Measurements from ENCODE around the gene PTCRA. TPM values are rescaled to one million over a fixed set of nuclear protein-coding genes. Genes with fewer than 3 reads are reported as not detected.
"Not testable (repeated sequence)": the region's sequence is repeated elsewhere in the genome, so short reads cannot be mapped to it uniquely, and the experiment has no call there.

Gene PTCRA
- total RNA-seq, 2 experiments from 2014 or later, result not detected

GRCh38 chr6:42891199-42891722 lies 24.6 kb upstream of the PTCRA start:
- CTCF ChIA-PET, result interaction anchor here (1.1 to 2.7 kb wide), 5 partner anchors 10 to 252 kb away, joined by 3 to 12 read pairs (median 6); partner anchors contain the start of genes BICRAL and RPL7L1
- Mint-ChIP-seq H3K4me1 (peaks cover 31% of the 10 kb centered on the region), H3K9me3 (ENCODE audit: low read depth) (no peaks in the 10 kb centered on the region), H3K27me3 (no peaks in the 10 kb centered on the region), H3K4me3 (peak overlapping the region; percentile 83), H3K27ac (peak overlapping the region; percentile 95), H3K36me3 (peaks cover 4% of the 10 kb centered on the region)
- ATAC-seq (no peak), DNase-seq (no peak)

GRCh38 chr6:42894041-42894828 lies 21.6 kb upstream of the PTCRA start:
- not testable (repeated sequence) for H3K36me3 Mint-ChIP-seq; DNase-seq; H3K27ac Mint-ChIP-seq; ATAC-seq; H3K27me3 Mint-ChIP-seq; H3K9me3 Mint-ChIP-seq (ENCODE audit: low read depth); H3K4me3 Mint-ChIP-seq
- CTCF ChIA-PET, result interaction anchor here (1.0 kb wide), 1 partner anchor 250 kb away, joined by 3 read pairs; no protein-coding TSS in a partner anchor
- peaks cover 25% of the 10 kb centered on the region for H3K4me1 Mint-ChIP-seq

DNA sequence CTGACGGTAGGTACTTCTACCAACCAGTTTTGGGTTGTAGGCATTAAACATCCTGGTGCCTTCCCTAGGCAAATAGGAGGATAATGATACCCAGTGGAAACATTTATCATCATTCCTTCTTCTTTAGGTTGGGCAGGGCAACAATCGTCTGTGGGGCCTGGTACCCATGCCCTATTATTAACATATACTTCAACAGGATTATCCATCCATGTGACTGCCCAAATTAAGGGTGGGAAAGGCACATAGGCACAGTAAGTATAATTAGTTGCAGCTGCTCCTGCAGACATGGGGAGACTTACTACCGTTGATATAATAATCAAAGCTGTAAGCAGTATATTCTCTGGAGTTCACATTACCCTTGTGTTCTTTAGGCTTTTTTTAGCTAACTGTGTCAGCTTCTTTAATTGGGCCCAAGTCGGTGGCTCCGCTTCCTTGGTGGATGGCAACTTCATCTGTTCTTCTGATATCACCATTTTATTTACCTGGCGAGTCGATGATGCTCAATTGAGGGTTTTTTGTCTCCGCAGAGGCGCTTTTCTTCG lies 19.6 kb upstream of the PTCRA start:
- CTCF ChIA-PET, result interaction anchor here (0.6 to 1.9 kb wide), 3 partner anchors 15 to 286 kb away, joined by 3 to 6 read pairs (median 4); no protein-coding TSS in a partner anchor
- DNase-seq (no peak), ATAC-seq (no peak)
- Mint-ChIP-seq H3K4me3 (no peak overlapping the region), H3K27me3 (no peaks in the 10 kb centered on the region), H3K4me1 (peaks cover 13% of the 10 kb centered on the region), H3K36me3 (no peaks in the 10 kb centered on the region), H3K9me3 (ENCODE audit: low read depth) (no peaks in the 10 kb centered on the region), H3K27ac (no peak overlapping the region)

- ATAC-seq (no peak), DNase-seq (peak; percentile 82)
- Mint-ChIP-seq H3K36me3 (no peaks in the 10 kb centered on the region), H3K4me1 (peaks cover 15% of the 10 kb centered on the region), H3K4me3 (no peak overlapping the region), H3K9me3 (ENCODE audit: low read depth) (no peaks in the 10 kb centered on the region), H3K27ac (no peak overlapping the region), H3K27me3 (no peaks in the 10 kb centered on the region)
- CTCF ChIA-PET, result interaction anchor here (0.8 to 4.7 kb wide), 9 partner anchors 17 to 245 kb away, joined by 3 to 63 read pairs (median 4); no protein-coding TSS in a partner anchor
Measured at GRCh38 chr6:42898891-42899361, 16.9 kb upstream of the PTCRA start.

- no peaks in the 10 kb centered on the region for H3K27me3 Mint-ChIP-seq
- H3K4me3 Mint-ChIP-seq, result no peak overlapping the region
- ATAC-seq, result no peak
- H3K36me3 Mint-ChIP-seq, result no peaks in the 10 kb centered on the region
- H3K27ac Mint-ChIP-seq, result no peak overlapping the region
- peaks cover 15% of the 10 kb centered on the region for H3K4me1 Mint-ChIP-seq
- no peaks in the 10 kb centered on the region for H3K9me3 Mint-ChIP-seq (ENCODE audit: low read depth)
- CTCF ChIA-PET, result interaction anchor here (1.5 to 4.7 kb wide), 8 partner anchors 8 to 328 kb away, joined by 3 to 63 read pairs (median 8); partner anchors contain the start of genes CNPY3 and PTCRA
- DNase-seq, result no peak
Measured at GRCh38 chr6:42899871-42900270, 16.0 kb upstream of the PTCRA start.

DNA sequence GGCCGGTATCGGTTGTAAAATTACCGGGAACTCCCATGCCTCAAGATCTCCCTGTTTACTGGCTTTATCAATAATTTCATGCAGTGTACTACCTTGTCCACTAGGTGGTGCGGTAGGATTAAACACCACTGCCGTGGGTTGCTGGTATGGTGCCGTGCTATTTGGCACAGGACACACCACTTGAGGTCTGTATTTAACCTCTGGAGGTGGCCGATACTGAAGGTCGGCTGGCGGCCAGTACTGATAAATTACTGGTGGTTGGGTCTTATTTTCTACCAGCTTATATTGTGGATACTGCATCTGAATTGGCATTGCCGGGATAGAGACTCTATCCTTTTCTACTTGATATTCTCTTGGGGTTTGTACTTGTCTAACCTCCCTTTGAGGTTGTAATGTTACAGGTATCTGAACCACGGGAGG lies 14.3 kb upstream of the PTCRA start:
- no peak overlapping the region for H3K27ac Mint-ChIP-seq

GRCh38 chr6:42902429-42903263 lies 13.2 kb upstream of the PTCRA start:
- not testable (repeated sequence) for H3K9me3 Mint-ChIP-seq (ENCODE audit: low read depth); H3K27me3 Mint-ChIP-seq; H3K27ac Mint-ChIP-seq; DNase-seq; H3K4me3 Mint-ChIP-seq; H3K36me3 Mint-ChIP-seq; ATAC-seq
- H3K4me1 Mint-ChIP-seq, result peaks cover 15% of the 10 kb centered on the region
- CTCF ChIA-PET, result interaction anchor here (1.0 to 4.7 kb wide), 6 partner anchors 12 to 241 kb away, joined by 3 to 63 read pairs (median 6); partner anchors contain the start of genes CUL7, PEX6, PTCRA and RPL7L1

More for the DNA sequence above, 14.3 kb upstream of the PTCRA start:
- DNase-seq, result peak; percentile 81
- CTCF ChIA-PET, result interaction anchor here (0.6 to 4.7 kb wide), 21 partner anchors 10 to 449 kb away, joined by 3 to 63 read pairs (median 4); partner anchors contain the start of genes CNPY3, CUL7, KLC4 and MRPL2
- H3K27me3 Mint-ChIP-seq, result no peaks in the 10 kb centered on the region
- no peaks in the 10 kb centered on the region for H3K9me3 Mint-ChIP-seq (ENCODE audit: low read depth)
- ATAC-seq, result peak; percentile 99
- H3K4me1 Mint-ChIP-seq, result peaks cover 15% of the 10 kb centered on the region
- no peaks in the 10 kb centered on the region for H3K36me3 Mint-ChIP-seq
- no peak overlapping the region for H3K4me3 Mint-ChIP-seq

DNA sequence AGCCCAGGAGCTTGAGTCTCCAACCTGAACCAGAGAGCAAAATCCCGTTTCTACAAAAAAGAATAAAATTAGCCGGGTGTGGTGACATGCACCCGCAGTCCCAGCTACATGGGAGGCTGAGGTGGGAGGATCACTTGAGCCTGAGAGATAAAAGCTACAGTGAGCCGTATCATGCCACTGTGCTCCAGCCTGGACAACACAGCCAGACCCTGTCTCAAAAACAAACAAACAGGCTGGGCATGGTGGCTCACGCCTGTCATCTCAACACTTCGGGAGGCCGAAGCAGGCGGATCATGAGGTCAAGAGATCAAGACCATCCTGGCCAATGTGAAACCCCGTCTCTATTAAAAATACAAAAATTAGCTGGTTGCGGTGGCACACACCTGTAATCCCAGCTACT lies 11.4 kb upstream of the PTCRA start:
- no peaks in the 10 kb centered on the region for H3K36me3 Mint-ChIP-seq
- CTCF ChIA-PET, result interaction anchor here (0.7 to 1.3 kb wide), 3 partner anchors 10 to 1400 kb away, joined by 3 to 5 read pairs (median 4); no protein-coding TSS in a partner anchor
- no peaks in the 10 kb centered on the region for H3K27me3 Mint-ChIP-seq
- DNase-seq, result no peak
- ATAC-seq, result no peak
- no peak overlapping the region for H3K27ac Mint-ChIP-seq
- H3K9me3 Mint-ChIP-seq (ENCODE audit: low read depth), result no peaks in the 10 kb centered on the region
- H3K4me1 Mint-ChIP-seq, result peaks cover 10% of the 10 kb centered on the region
- H3K4me3 Mint-ChIP-seq, result no peak overlapping the region

GRCh38 chr6:42907336-42907735 lies 8.5 kb upstream of the PTCRA start:
- H3K27ac Mint-ChIP-seq, result no peak overlapping the region
- DNase-seq, result no peak
- CTCF ChIA-PET, result no interaction called here
- no peak overlapping the region for H3K4me3 Mint-ChIP-seq
- no peak for ATAC-seq
- H3K36me3 Mint-ChIP-seq, result no peaks in the 10 kb centered on the region
- H3K27me3 Mint-ChIP-seq, result peaks cover 6% of the 10 kb centered on the region
- H3K9me3 Mint-ChIP-seq (ENCODE audit: low read depth), result no peaks in the 10 kb centered on the region
- H3K4me1 Mint-ChIP-seq, result peaks cover 4% of the 10 kb centered on the region

GRCh38 chr6:42909835-42910234 lies 6.0 kb upstream of the PTCRA start:
- no peaks in the 10 kb centered on the region for H3K36me3 Mint-ChIP-seq

DNA sequence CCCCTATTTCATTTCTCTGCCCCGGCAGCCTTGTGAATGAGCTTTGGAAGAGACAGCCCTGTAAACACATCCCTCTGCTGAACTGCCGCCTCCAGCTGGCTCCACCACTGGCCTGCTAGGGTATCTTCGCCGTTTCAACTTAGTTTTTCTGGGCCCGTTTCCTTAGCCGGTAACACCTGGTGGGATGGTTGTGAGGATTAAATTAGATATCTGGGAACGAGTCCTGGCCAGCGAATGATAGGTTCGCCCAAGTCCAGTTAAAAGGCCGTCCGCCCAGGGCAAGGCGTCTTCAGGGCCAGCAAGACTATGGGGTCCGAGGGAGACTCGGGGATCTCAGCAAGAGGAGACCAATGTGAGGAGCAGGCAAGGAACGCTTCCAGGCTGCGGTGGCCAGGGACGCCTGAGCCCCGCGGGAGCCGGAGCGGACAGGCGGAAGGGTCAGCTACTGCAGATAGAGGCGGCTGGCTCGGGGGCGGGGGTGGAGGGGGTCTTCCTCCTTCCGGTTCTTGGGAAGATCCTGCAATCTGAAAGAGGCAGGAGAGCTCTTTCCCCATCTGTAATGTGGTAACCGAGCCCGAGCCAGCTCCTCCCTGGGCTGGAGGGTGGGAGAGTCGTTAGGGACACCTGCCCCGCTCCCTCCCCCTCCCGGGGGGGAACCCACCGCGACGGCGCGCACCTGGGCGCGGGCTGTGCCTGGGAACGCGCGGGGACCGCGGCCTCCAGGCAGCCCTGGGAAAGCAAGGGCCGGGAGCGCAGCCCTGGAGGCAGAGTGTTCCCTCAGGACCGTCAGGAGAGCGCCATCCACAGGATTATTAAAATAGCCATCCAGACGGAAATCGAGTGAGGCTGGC lies 4.5 kb upstream of the PTCRA start:
- CTCF ChIA-PET, result no interaction called here
- Mint-ChIP-seq H3K9me3 (ENCODE audit: low read depth) (no peaks in the 10 kb centered on the region), H3K4me3 (no peak overlapping the region), H3K4me1 (peaks cover 7% of the 10 kb centered on the region), H3K27ac (no peak overlapping the region), H3K36me3 (no peaks in the 10 kb centered on the region), H3K27me3 (peaks cover 14% of the 10 kb centered on the region)
- ATAC-seq (no peak), DNase-seq (no peak)

More at GRCh38 chr6:42909835-42910234, 6.0 kb upstream of the PTCRA start:
- no peak overlapping the region for H3K4me3 Mint-ChIP-seq
- peaks cover 14% of the 10 kb centered on the region for H3K27me3 Mint-ChIP-seq
- CTCF ChIA-PET, result no interaction called here
- peaks cover 7% of the 10 kb centered on the region for H3K4me1 Mint-ChIP-seq
- DNase-seq (no peak), ATAC-seq (no peak)
- no peak overlapping the region for H3K27ac Mint-ChIP-seq
- H3K9me3 Mint-ChIP-seq (ENCODE audit: low read depth), result no peaks in the 10 kb centered on the region

DNA sequence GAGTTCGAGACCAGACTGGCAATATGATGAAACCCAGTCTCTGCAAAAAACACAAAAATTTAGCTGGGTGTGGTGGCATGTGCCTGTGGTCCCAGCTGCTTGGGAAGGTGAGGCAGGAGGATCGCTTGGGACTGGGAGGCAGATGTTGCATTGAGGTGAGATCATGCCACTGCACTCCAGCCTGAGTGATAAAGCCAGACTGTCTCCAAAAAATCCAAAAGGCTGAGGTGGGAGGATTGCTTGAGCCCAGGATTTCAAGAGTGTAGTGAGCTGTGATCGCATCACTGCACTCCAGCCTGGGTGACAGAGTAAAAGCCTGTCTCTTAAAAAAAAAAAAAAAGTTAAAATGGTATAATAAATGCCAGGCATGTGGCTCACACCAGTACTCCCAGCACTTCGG lies 1.3 kb upstream of the PTCRA start:
- no peaks in the 10 kb centered on the region for H3K36me3 Mint-ChIP-seq
- no peaks in the 10 kb centered on the region for H3K9me3 Mint-ChIP-seq (ENCODE audit: low read depth)
- no peak overlapping the region for H3K4me3 Mint-ChIP-seq
- no peak for DNase-seq
- H3K4me1 Mint-ChIP-seq, result peaks cover 7% of the 10 kb centered on the region
- CTCF ChIA-PET, result interaction anchor here (0.9 to 5.0 kb wide), 4 partner anchors 11 to 233 kb away, joined by 3 to 22 read pairs (median 3); no protein-coding TSS in a partner anchor
- ATAC-seq, result no peak
- H3K27ac Mint-ChIP-seq, result no peak overlapping the region
- H3K27me3 Mint-ChIP-seq, result peaks cover 14% of the 10 kb centered on the region
